GM15510 (cell line): ENCODE data around the gene EXOC7.

Source experiments
- POLR2A ChIP-seq: IDR thresholded peaks from 3 replicates; pipeline ENCODE4 v1.6.1; 2011; ENCODE audit warnings: borderline replicate concordance; ENCODE audit not compliant: insufficient read length; ENCODE audit errors: extremely low read depth

Gene EXOC7

GRCh38 chr17:76131692-76132573 is 28.3 kb upstream of the EXOC7 start:
- no peak for TF ChIP-seq POLR2A

DNA sequence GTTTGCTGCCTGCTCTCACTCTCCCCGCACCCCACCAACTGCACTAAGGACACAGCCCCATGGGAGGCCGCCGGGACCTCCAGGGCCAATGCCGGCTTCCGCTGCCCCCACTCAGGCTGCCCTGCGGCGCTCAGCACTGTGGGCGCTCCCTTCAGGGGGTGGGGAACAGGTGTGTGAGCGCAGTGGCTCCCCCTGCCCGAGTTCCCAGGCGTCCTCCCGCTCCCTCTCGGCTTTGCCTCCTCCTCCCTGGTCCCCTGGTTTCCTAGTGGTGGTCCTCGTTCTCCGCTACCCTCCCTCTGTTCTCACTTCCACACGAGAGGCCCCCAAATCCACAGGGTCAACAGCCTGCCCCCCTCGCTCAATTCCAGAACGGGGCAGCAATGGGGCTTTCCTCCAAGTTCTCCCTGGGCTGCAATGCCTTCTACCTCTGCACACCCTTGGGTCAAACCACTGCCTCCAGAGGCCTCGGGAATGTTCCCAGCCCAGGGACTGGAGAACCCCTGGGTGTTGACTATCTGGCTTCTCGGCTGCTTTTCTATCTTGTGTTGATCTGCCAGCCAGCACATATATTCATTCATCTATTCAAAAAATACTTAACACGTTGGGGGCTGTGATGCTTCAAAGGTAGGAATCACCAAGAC is 27.6 kb upstream of the EXOC7 start:
- no peak for TF ChIP-seq POLR2A

DNA sequence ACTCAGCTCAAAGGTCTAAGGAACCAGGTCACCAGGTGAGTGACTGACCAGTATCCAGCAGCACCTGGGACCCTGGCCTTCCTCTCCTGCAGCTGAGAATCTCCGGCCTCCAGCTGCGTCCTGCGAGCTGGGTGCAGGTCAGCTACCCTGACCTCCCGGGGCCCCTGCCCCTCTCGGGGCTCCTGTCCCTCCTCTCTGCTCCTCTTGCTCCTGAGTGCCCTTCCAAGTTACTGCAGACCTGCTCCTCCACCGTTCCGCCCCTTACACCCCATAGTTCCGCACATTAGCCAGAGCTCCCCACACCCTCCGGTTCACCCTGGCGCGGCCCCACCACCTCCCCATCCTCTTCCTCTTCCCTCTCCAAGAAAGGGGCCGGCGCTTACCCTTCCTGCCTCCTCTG is 26.9 kb upstream of the EXOC7 start:
- no peak for TF ChIP-seq POLR2A

DNA sequence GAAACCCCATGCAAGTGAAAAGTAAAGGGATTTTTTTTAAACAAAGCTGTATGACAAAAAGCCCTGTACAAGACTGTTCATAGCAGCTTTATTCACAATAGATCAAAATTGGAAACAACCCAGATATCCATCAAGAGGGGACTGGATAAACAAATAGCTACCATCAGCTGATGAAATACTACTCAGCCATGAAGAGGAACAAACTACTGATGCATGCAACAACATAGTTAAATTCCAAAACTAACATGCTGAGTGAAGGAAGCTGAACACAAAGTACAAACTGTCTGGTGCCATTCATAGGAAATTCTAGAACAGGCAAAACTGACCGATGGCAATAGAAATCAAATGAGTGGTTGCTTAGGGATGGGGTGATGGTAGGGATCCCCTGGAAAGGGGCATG is 22.3 kb upstream of the EXOC7 start:
- TF ChIP-seq POLR2A: no peak

- no peak for TF ChIP-seq POLR2A
These were observed 21.7 kb upstream of the EXOC7 start for GRCh38 chr17:76125391-76125675.

DNA sequence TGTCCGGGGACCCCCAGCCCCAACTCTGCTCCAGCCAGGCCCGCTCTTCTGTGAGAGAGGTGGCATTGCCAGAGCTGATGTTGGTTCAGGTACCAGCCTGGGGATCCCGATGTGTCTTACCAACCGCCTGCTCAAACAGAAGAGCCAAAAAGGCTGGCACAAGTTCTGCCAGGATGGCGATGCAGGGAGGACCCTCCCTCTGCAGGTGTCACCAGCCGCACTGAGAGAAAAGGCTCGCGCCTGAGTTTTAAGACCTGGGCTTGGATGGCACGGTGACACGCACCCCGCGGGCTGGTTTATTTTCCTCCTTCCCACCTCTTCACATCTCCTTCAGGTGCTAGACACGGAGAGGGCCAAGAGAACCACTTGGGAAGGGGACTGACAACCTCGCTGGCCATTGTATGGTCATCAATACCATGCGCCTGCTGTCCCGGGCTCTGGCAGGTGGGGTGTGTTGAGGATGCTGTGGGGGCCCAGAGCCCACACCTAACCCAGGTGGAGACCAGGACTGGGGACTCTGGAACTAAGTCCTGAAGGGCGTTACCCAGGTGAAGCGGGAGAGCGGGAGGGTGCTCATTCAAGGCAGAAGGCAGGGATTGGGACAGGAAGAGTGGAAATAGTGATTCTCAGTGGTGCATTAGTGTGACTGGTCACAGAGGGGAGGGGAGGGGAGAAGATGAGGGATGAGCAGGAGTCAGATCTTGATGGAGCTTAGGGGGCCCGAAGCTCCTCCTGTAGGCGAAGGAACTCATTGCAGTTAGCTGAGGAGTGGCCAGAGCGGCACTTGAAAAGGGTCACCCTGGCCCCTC is 21.2 kb upstream of the EXOC7 start:
- no peak for TF ChIP-seq POLR2A

GRCh38 chr17:76123749-76124581 is 20.4 kb upstream of the EXOC7 start:
- TF ChIP-seq POLR2A: no peak

DNA sequence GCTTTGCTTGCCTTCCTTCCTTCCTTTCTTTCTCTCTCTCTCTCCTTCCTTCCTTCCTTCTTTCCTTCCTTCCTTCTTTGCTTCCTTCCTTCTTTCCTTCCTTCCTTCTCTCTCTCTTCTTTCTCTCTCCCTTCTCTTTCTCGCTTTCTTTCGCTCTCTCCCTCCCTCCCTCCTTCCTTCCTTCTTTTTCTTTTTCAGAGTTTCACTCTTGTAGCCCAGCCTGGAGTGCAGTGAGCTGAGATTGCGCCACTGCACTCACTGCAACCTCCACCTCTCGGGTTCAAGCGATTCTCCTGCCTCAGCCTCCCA is 19.6 kb upstream of the EXOC7 start:
- no peak for TF ChIP-seq POLR2A

- TF ChIP-seq POLR2A: no peak
These were observed 19.0 kb upstream of the EXOC7 start for GRCh38 chr17:76122431-76123190.

DNA sequence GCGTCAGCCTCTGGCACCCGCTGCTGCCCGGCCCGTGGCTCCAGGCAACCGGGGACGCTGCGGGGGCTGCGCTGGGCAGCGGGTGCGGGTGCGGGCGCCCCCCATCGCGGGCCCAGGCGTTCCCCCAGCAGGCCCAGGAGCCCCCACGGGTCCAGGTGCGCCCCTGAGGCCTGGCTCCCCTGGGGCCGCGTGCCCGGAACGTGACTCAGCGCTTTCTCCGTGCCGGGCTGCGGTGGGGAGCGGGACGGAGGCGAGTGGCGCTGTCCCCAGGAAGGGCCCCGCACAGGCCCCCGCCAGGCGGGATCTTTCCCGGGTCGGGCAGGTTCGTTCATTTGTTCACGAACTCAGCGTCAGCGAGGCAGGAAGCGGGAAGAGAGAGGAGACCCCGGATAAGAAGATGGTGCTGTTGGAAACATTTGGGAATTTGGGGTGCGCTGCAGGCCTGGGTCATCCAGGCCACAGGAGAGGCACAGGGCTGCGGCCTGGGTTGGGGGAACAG is 18.4 kb upstream of the EXOC7 start:
- no peak for TF ChIP-seq POLR2A

DNA sequence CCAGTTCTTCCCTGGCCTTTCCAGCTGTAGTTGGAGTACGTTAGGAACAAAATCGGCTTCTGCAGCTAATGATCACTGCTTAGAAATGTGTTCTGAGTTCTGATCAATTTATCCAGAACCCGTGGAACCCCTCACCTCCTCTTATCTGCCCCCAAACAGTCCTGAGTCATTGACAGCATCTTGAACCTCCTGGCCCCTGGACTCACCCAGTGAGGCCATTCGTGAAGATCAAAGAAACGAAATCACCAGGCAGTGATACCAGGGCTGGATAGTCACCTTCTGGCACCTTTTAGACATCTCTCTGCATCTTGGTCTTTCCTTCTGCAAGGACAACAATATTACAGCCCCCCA is 17.0 kb upstream of the EXOC7 start:
- TF ChIP-seq POLR2A: no peak

DNA sequence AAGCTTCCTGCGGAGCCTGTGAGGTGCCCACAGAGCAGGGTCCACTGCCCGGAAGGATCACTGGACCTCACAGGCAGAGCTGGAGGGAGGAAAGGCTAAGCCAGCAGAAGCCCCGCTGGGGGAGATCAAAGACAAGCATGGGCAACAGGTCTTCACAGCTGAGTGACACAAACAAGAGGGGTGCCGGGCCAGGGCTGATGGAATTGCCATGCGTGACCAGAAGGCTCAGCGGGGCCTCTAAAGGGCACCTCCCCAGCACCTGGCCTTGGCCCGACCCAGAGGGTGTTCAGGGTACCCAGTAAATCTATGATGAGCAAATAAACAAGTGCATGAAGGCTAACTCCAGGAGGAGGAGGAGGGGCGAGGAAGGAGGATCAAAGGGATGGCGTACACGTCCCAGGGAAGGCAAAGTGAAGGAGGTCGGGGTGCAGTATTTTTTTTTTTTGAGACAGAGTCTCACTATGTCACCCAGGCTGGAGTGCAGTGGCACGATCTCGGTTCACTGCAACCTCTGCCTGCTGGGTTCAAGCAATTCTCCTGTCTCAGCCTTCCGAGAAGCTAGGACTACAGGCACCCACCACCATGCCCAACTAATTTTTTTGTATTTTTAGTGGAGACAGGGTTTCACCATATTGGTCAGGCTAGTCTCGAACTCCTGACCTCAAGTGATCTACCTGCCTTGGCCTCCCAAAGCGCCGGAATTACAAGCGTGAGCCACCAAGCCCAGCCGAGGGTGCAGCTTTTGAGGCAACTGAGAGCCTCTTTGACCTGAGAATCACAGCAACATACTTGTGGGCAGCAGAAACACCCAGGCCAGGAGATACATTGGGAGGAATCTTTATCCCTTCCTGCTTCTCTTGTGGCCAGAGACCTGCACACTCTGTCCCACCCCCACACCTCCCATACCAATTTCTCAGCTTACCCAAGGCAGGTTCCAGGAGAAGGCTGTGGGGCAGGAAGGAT is 16.1 kb upstream of the EXOC7 start:
- TF ChIP-seq POLR2A: no peak
